MCF 10A (cell line): ENCODE data around the gene LRP2BP. TPM values are rescaled to one million over a fixed set of nuclear protein-coding genes. Genes with fewer than 3 reads are reported as not detected.

Experiments
- BruUV-seq: library from RNA; stranded (reverse); fragments of 400-500 nt; replicated peaks from 2 replicates; lab custom pipeline; 2021; lab: Mats Ljungman, UMichigan
- CTCF ChIA-PET: fragments of 300-600 bp; sonication (Branson Sonifier 250); formaldehyde crosslinking; extraction: SDS; loops from one replicate; lab custom pipeline; 2021; ENCODE audit warnings: antibody characterized with exemption, inconsistent platforms; lab: Yijun Ruan, JAX
- POLR2A ChIA-PET: fragments of 300-600, 350-650 bp; sonication (Branson Sonifier 250); formaldehyde crosslinking; extraction: SDS; loops from one replicate; lab custom pipeline; 2020; ENCODE audit warnings: antibody characterized with exemption, inconsistent platforms; lab: Yijun Ruan, JAX
- DNase-seq: peaks from one replicate; pipeline ENCODE4 v3.0.0-alpha.2; 2018; ENCODE audit not compliant: unreplicated experiment
- H3K27ac Mint-ChIP-seq: one replicate; pipeline ENCODE4 v1.8.0; 2022; ENCODE audit warnings: mild to moderate bottlenecking, low read depth, mixed read lengths; ENCODE audit not compliant: unreplicated experiment
- H3K27me3 Mint-ChIP-seq: one replicate; pipeline ENCODE4 v1.8.0; 2022; ENCODE audit warnings: mixed read lengths; ENCODE audit not compliant: insufficient read depth, unreplicated experiment
- H3K36me3 Mint-ChIP-seq: one replicate; pipeline ENCODE4 v1.8.0; 2022; ENCODE audit warnings: mild to moderate bottlenecking, moderate library complexity, mixed read lengths; ENCODE audit not compliant: insufficient read depth, unreplicated experiment
- H3K4me1 Mint-ChIP-seq: one replicate; pipeline ENCODE4 v1.8.0; 2022; ENCODE audit warnings: mixed read lengths; ENCODE audit not compliant: insufficient read depth, unreplicated experiment
- H3K4me3 Mint-ChIP-seq: one replicate; pipeline ENCODE4 v1.8.0; 2022; ENCODE audit warnings: mild to moderate bottlenecking, moderate library complexity, mixed read lengths; ENCODE audit not compliant: unreplicated experiment
- H3K9me3 Mint-ChIP-seq: one replicate; pipeline ENCODE4 v1.8.0; 2022; ENCODE audit warnings: mixed read lengths; ENCODE audit not compliant: unreplicated experiment
- CTCF ChIP-seq: fragments of 200-600 bp; IDR thresholded peaks from one replicate; pipeline ENCODE4 v1.8.0; 2022; ENCODE audit warnings: antibody characterized with exemption, mild to moderate bottlenecking; ENCODE audit not compliant: unreplicated experiment
- intact Hi-C: fragments of 100-400 bp; cut with micrococcal nuclease; formaldehyde crosslinking; loops from 2 replicates; pipeline ENCODE4 v1.14.1; 2022
- total RNA-seq: library from RNA; stranded (reverse); gene quantifications from 2 replicates; pipeline ENCODE4 v1.2.3, GENCODE V29; 2022

The LRP2BP gene
- total RNA-seq, 1 experiment from 2014 or later: 0.70 TPM

- Mint-ChIP-seq H3K27me3 (no peaks in the 10 kb centered on the region), H3K9me3 (no peaks in the 10 kb centered on the region), H3K4me3 (no peak overlapping the region), H3K36me3 (peaks cover 7% of the 10 kb centered on the region), H3K27ac (no peak overlapping the region), H3K4me1 (no peaks in the 10 kb centered on the region)
- no TSS peak for BruUV-seq
- POLR2A ChIA-PET: interaction anchor here (0.7 to 1.4 kb wide), 3 partner anchors 16 to 159 kb away, joined by 3 to 5 read pairs (median 4); no protein-coding TSS in a partner anchor
- CTCF ChIA-PET: no interaction called here
- no peak for DNase-seq
- no peak for TF ChIP-seq CTCF
- intact Hi-C loops: no loop called here
Measured at GRCh38 chr4:185361872-185362271, 33.9 kb downstream of the LRP2BP start.

GRCh38 chr4:185359767-185360446 is 35.8 kb downstream of the LRP2BP start:
- Mint-ChIP-seq H3K27me3 (no peaks in the 10 kb centered on the region), H3K36me3 (peaks cover 7% of the 10 kb centered on the region), H3K9me3 (no peaks in the 10 kb centered on the region), H3K4me3 (no peak overlapping the region), H3K4me1 (no peaks in the 10 kb centered on the region), H3K27ac (no peak overlapping the region)
- CTCF ChIA-PET: interaction anchor here (1.0 kb wide), 1 partner anchor 65 kb away, joined by 3 read pairs; no protein-coding TSS in a partner anchor
- intact Hi-C loops: no loop called here
- DNase-seq: peak; percentile 14
- POLR2A ChIA-PET: no interaction called here
- TF ChIP-seq CTCF: no peak
- no TSS peak for BruUV-seq

DNA sequence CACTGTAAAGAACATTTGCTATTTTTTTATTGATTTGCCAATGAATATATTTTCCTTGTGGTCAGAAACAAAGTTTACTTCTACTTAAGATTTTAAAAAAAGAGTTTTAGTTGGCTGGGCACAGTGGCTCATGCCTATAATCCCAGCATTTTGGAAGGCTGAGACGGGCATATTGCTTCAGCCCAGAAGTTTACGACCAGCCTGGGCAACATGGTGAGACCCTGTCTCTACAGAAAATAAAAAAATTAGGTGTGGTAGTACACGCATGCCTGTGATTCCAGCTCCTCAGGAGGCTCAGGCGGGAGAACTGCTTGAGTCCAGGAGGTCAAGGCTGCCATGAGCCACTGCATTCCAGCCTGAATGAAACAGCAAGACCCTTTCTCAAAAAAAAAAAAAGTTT is 36.8 kb downstream of the LRP2BP start:
- intact Hi-C loops: no loop called here
- ChIA-PET CTCF (interaction anchor here (0.6 to 1.0 kb wide), 2 partner anchors 66 to 593 kb away, joined by 3 to 4 read pairs; no protein-coding TSS in a partner anchor), POLR2A (interaction anchor here (0.7 to 1.7 kb wide), 2 partner anchors 85 to 154 kb away, joined by 3 read pairs; no protein-coding TSS in a partner anchor)
- no TSS peak for BruUV-seq
- DNase-seq: no peak
- no peak for TF ChIP-seq CTCF
- Mint-ChIP-seq H3K4me1 (no peaks in the 10 kb centered on the region), H3K36me3 (peaks cover 7% of the 10 kb centered on the region), H3K4me3 (no peak overlapping the region), H3K9me3 (no peaks in the 10 kb centered on the region), H3K27ac (no peak overlapping the region), H3K27me3 (no peaks in the 10 kb centered on the region)

DNA sequence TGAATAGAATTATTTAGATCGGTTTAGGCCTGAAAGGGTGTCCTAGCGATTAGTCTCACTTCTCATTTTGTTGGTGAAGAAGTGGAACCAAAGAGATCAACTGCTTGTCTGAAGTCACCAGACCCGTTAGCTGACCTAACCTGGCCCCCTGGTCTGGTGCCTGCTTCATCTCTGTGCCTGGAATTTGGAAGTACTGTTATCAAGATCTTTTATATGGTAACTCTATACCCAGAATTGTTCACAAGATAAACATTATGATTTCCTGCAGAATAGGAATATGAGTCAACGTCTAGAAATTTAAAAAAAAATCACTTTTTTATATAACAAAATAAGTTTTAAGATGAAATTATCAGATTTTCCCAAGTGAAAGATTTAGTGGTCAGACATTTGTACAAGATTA is 37.2 kb downstream of the LRP2BP start:
- Mint-ChIP-seq H3K36me3 (peaks cover 7% of the 10 kb centered on the region), H3K27ac (no peak overlapping the region), H3K4me1 (no peaks in the 10 kb centered on the region), H3K27me3 (no peaks in the 10 kb centered on the region), H3K4me3 (no peak overlapping the region), H3K9me3 (no peaks in the 10 kb centered on the region)
- intact Hi-C loops: no loop called here
- ChIA-PET POLR2A (interaction anchor here (0.7 to 1.7 kb wide), 2 partner anchors 84 to 154 kb away, joined by 3 read pairs; no protein-coding TSS in a partner anchor), CTCF (no interaction called here)
- BruUV-seq: no TSS peak
- no peak for DNase-seq
- no peak for TF ChIP-seq CTCF
